Stimulated activated CD8-positive, alpha-beta memory T cell treated with anti-CD3 and anti-CD28 coated beads, Interleukin-12 subunit alpha, Interleukin-12 subunit beta, amount 100 ng/mL, for 1 hour (primary cell): ENCODE data around the gene RETSAT.
"Not testable (repeated sequence)": the region's sequence is repeated elsewhere in the genome, so short reads cannot be mapped to it uniquely, and the experiment has no call there.

Experiments
- DNase-seq: peaks from one replicate; pipeline ENCODE4 v3.0.0-alpha.2; 2020; ENCODE audit warnings: low read depth

The RETSAT gene

GRCh38 chr2:85354286-85355072, at the start of gene RETSAT, which contains the start of gene ELMOD3:
RETSAT (minus strand) TSS chr2:85354528; CDS start chr2:85354507, 21 bp downstream.
ELMOD3 (plus strand) TSS chr2:85354769; CDS start chr2:85357199, 2,430 bp downstream.
- DNase-seq = peak; percentile 94

GRCh38 chr2:85401844-85402243, 47.5 kb upstream of the RETSAT start:
- DNase-seq = no peak

GRCh38 chr2:85401464-85401805, 47.1 kb upstream of the RETSAT start:
- DNase-seq = no peak

- no peak for DNase-seq
These were observed 46.5 kb upstream of the RETSAT start for GRCh38 chr2:85400541-85401463.

GRCh38 chr2:85400023-85400422, 45.7 kb upstream of the RETSAT start:
- DNase-seq = no peak

GRCh38 chr2:85399183-85399455, 44.8 kb upstream of the RETSAT start:
- no peak for DNase-seq

- no peak for DNase-seq
These were observed 44.3 kb upstream of the RETSAT start for GRCh38 chr2:85398426-85399182.

- DNase-seq = no peak
These were observed 43.6 kb upstream of the RETSAT start for GRCh38 chr2:85397925-85398331.

- DNase-seq = no peak
These were observed 42.5 kb upstream of the RETSAT start for GRCh38 chr2:85396531-85397470.

- no peak for DNase-seq
These were observed 41.7 kb upstream of the RETSAT start for GRCh38 chr2:85395912-85396475.

- DNase-seq = no peak
These were observed 40.6 kb upstream of the RETSAT start for GRCh38 chr2:85394976-85395375.

- DNase-seq = no peak
These were observed 39.9 kb upstream of the RETSAT start for GRCh38 chr2:85394261-85394681.

- DNase-seq = no peak
These were observed 39.5 kb upstream of the RETSAT start for GRCh38 chr2:85393836-85394235.

GRCh38 chr2:85390941-85391669, 36.8 kb upstream of the RETSAT start:
- peak; percentile 60 for DNase-seq

GRCh38 chr2:85388878-85389538, 34.7 kb upstream of the RETSAT start:
- no peak for DNase-seq

- DNase-seq = no peak
These were observed 33.4 kb upstream of the RETSAT start for GRCh38 chr2:85387754-85388153.

- DNase-seq = no peak
These were observed 31.4 kb upstream of the RETSAT start for GRCh38 chr2:85385746-85386145.

GRCh38 chr2:85383850-85384249, 29.5 kb upstream of the RETSAT start:
- DNase-seq = no peak

- DNase-seq = not testable (repeated sequence)
These were observed 28.8 kb upstream of the RETSAT start for GRCh38 chr2:85383151-85383550.

- no peak for DNase-seq
These were observed 25.7 kb upstream of the RETSAT start for GRCh38 chr2:85380048-85380447.
